NOMO-1 (cell line): Measurements from ENCODE around the gene LAMA3.

Experiments
- DNase-seq, 2 experiments: peaks; one replicate each; lab custom pipeline; 2025; ENCODE audit not compliant: unreplicated experiment in 2 of 2; lab: John Stamatoyannopoulos, UW

Gene LAMA3

GRCh38 chr18:23927821-23928746 is 238.8 kb downstream of the LAMA3 start:
- DNase-seq: no peak

GRCh38 chr18:23929362-23929930 is 240.2 kb downstream of the LAMA3 start:
- DNase-seq: no peak

- no peak for DNase-seq
These were observed 240.7 kb downstream of the LAMA3 start for GRCh38 chr18:23930002-23930401.

- DNase-seq: no peak
These were observed 243.3 kb downstream of the LAMA3 start for GRCh38 chr18:23932385-23933067.

- DNase-seq: no peak
These were observed 244.2 kb downstream of the LAMA3 start for GRCh38 chr18:23933407-23933806.

GRCh38 chr18:23934252-23934651 is 245.0 kb downstream of the LAMA3 start:
- no peak for DNase-seq

- no peak for DNase-seq
These were observed 245.6 kb downstream of the LAMA3 start for GRCh38 chr18:23934863-23935262.

GRCh38 chr18:23935804-23936203 is 246.6 kb downstream of the LAMA3 start:
- DNase-seq: no peak

- DNase-seq: no peak
These were observed 247.2 kb downstream of the LAMA3 start for GRCh38 chr18:23936381-23936958.

- DNase-seq: no peak
These were observed 248.9 kb downstream of the LAMA3 start for GRCh38 chr18:23938043-23938756.

- DNase-seq: no peak
These were observed 249.7 kb downstream of the LAMA3 start for GRCh38 chr18:23938901-23939341.

- no peak for DNase-seq
These were observed 250.1 kb downstream of the LAMA3 start for GRCh38 chr18:23939366-23939765.

GRCh38 chr18:23939896-23940295 is 250.6 kb downstream of the LAMA3 start:
- DNase-seq: no peak

- DNase-seq: no peak
These were observed 252.5 kb downstream of the LAMA3 start for GRCh38 chr18:23941791-23942190.

- no peak for DNase-seq
These were observed 253.9 kb downstream of the LAMA3 start for GRCh38 chr18:23943104-23943503.

GRCh38 chr18:23943903-23944624 is 254.8 kb downstream of the LAMA3 start:
- no peak for DNase-seq

- peak in 1 of 2 experiments; percentile 64 for DNase-seq
These were observed 256.3 kb downstream of the LAMA3 start for GRCh38 chr18:23945416-23946079.

- no peak for DNase-seq
These were observed 260.6 kb downstream of the LAMA3 start for GRCh38 chr18:23949863-23950262.

- no peak for DNase-seq
These were observed 261.4 kb downstream of the LAMA3 start for GRCh38 chr18:23950644-23951043.
